Measurements from ENCODE around the gene NT5DC3. TPM values are rescaled to one million over a fixed set of nuclear protein-coding genes. Genes with fewer than 3 reads are reported as not detected.

Gene NT5DC3
- total RNA-seq, 1 experiment from 2014 or later: 19.7 TPM

- Histone ChIP-seq H3K36me3 (ENCODE audit: insufficient read depth, low read length, poor library complexity, severe bottlenecking) (no peaks in the 10 kb centered on the region), H3K27ac (ENCODE audit: low read depth, low read length, poor library complexity, severe bottlenecking) (no peak overlapping the region), H3K9me3 (ENCODE audit: low read depth, low read length, poor library complexity, severe bottlenecking) (no peaks in the 10 kb centered on the region), H3K4me1 (ENCODE audit: insufficient read depth, low read length, poor library complexity, severe bottlenecking) (no peaks in the 10 kb centered on the region), H3K4me3 (ENCODE audit: low read depth, low read length, poor library complexity, severe bottlenecking) (no peak overlapping the region), H3K27me3 (replicated peaks; ENCODE audit: insufficient read depth, low read depth, low read length, poor library complexity) (no peaks in the 10 kb centered on the region)
- intact Hi-C loops (cut with micrococcal nuclease; ENCODE audit: unreplicated experiment): no loop called here
- TF ChIP-seq CTCF (conservative IDR thresholded peaks at IDR 0.05; ENCODE audit: low read depth, low read length) (no peak), EZH2 (IDR thresholded peaks at IDR 0.05; ENCODE audit: borderline replicate concordance, low read depth, low read length, poor library complexity, severe bottlenecking) (no peak)
- CTCF ChIA-PET: no interaction called here
- no peak for DNase-seq (ENCODE audit: low spot score)
- BruUV-seq (replicated peaks): no TSS peak
- POLR2A ChIA-PET (ENCODE audit: low non-redundant PET): no interaction called here
Measured at GRCh38 chr12:103854372-103854973, 13.4 kb upstream of the NT5DC3 start.

GRCh38 chr12:103852498-103852997 lies 11.5 kb upstream of the NT5DC3 start:
- no TSS peak for BruUV-seq (replicated peaks)
- no peaks in the 10 kb centered on the region for H3K9me3 ChIP-seq (ENCODE audit: low read depth, low read length, poor library complexity, severe bottlenecking)
- no peaks in the 10 kb centered on the region for H3K27me3 ChIP-seq (replicated peaks; ENCODE audit: insufficient read depth, low read depth, low read length, poor library complexity)
- ChIA-PET CTCF (no interaction called here), POLR2A (ENCODE audit: low non-redundant PET) (no interaction called here)
- no peak for DNase-seq (ENCODE audit: low spot score)
- H3K36me3 ChIP-seq (ENCODE audit: insufficient read depth, low read length, poor library complexity, severe bottlenecking): no peaks in the 10 kb centered on the region
- H3K4me3 ChIP-seq (ENCODE audit: low read depth, low read length, poor library complexity, severe bottlenecking): no peak overlapping the region
- TF ChIP-seq CTCF (conservative IDR thresholded peaks at IDR 0.05; ENCODE audit: low read depth, low read length) (no peak), EZH2 (IDR thresholded peaks at IDR 0.05; ENCODE audit: borderline replicate concordance, low read depth, low read length, poor library complexity, severe bottlenecking) (no peak)
- H3K4me1 ChIP-seq (ENCODE audit: insufficient read depth, low read length, poor library complexity, severe bottlenecking): no peaks in the 10 kb centered on the region
- intact Hi-C loops (cut with micrococcal nuclease; ENCODE audit: unreplicated experiment): no loop called here
- H3K27ac ChIP-seq (ENCODE audit: low read depth, low read length, poor library complexity, severe bottlenecking): no peak overlapping the region

GRCh38 chr12:103851127-103851526 lies 10.1 kb upstream of the NT5DC3 start:
- Histone ChIP-seq H3K27me3 (replicated peaks; ENCODE audit: insufficient read depth, low read depth, low read length, poor library complexity) (no peaks in the 10 kb centered on the region), H3K27ac (ENCODE audit: low read depth, low read length, poor library complexity, severe bottlenecking) (no peak overlapping the region), H3K9me3 (ENCODE audit: low read depth, low read length, poor library complexity, severe bottlenecking) (no peaks in the 10 kb centered on the region), H3K4me1 (ENCODE audit: insufficient read depth, low read length, poor library complexity, severe bottlenecking) (no peaks in the 10 kb centered on the region), H3K4me3 (ENCODE audit: low read depth, low read length, poor library complexity, severe bottlenecking) (no peak overlapping the region), H3K36me3 (ENCODE audit: insufficient read depth, low read length, poor library complexity, severe bottlenecking) (no peaks in the 10 kb centered on the region)
- ChIA-PET POLR2A (ENCODE audit: low non-redundant PET) (interaction anchor here (0.5 kb wide), 1 partner anchor 53 kb away, joined by 3 read pairs; no protein-coding TSS in a partner anchor), CTCF (no interaction called here)
- intact Hi-C loops (cut with micrococcal nuclease; ENCODE audit: unreplicated experiment): no loop called here
- no TSS peak for BruUV-seq (replicated peaks)
- no peak for TF ChIP-seq EZH2 (IDR thresholded peaks at IDR 0.05; ENCODE audit: borderline replicate concordance, low read depth, low read length, poor library complexity, severe bottlenecking)
- no peak for TF ChIP-seq CTCF (conservative IDR thresholded peaks at IDR 0.05; ENCODE audit: low read depth, low read length)
- no peak for DNase-seq (ENCODE audit: low spot score)

Data from A673 (cell line).